Ectodermal cell (in vitro differentiated cells): ENCODE results near the gene BTBD16.

Experiments
- H3K27ac ChIP-seq: 2 replicates; pipeline ENCODE4 v1.7.0; 2013; ENCODE audit warnings: mild to moderate bottlenecking, low read depth, low read length; ENCODE audit not compliant: insufficient read depth, poor library complexity, severe bottlenecking
- H3K27me3 ChIP-seq: 2 replicates; pipeline ENCODE4 v1.7.0; 2013; ENCODE audit warnings: mild to moderate bottlenecking, low read length; ENCODE audit not compliant: insufficient read depth, control insufficient read depth, poor library complexity, severe bottlenecking
- H3K36me3 ChIP-seq: one replicate; pipeline ENCODE4 v1.7.0; 2013; ENCODE audit warnings: low read length; ENCODE audit not compliant: control insufficient read depth, insufficient read depth
- H3K4me1 ChIP-seq: one replicate; pipeline ENCODE4 v1.7.0; 2013; ENCODE audit warnings: low read length; ENCODE audit not compliant: control insufficient read depth, insufficient read depth
- H3K4me3 ChIP-seq: 2 replicates; pipeline ENCODE4 v1.7.0; 2013; ENCODE audit warnings: low read depth, low read length, control low read depth; ENCODE audit not compliant: insufficient read depth
- H3K9me3 ChIP-seq: 2 replicates; pipeline ENCODE4 v1.7.0; 2013; ENCODE audit warnings: mild to moderate bottlenecking, low read length, moderate library complexity; ENCODE audit not compliant: control insufficient read depth
- WGBS, 2 experiments: methylation state at CpG; one replicate each; pipeline ENCODE4 v1.1.7; 2013; ENCODE audit warnings: missing lambda C conversion rate in 2 of 2; 5-methylcytosine and 5-hydroxymethylcytosine counted together

BTBD16 gene

DNA sequence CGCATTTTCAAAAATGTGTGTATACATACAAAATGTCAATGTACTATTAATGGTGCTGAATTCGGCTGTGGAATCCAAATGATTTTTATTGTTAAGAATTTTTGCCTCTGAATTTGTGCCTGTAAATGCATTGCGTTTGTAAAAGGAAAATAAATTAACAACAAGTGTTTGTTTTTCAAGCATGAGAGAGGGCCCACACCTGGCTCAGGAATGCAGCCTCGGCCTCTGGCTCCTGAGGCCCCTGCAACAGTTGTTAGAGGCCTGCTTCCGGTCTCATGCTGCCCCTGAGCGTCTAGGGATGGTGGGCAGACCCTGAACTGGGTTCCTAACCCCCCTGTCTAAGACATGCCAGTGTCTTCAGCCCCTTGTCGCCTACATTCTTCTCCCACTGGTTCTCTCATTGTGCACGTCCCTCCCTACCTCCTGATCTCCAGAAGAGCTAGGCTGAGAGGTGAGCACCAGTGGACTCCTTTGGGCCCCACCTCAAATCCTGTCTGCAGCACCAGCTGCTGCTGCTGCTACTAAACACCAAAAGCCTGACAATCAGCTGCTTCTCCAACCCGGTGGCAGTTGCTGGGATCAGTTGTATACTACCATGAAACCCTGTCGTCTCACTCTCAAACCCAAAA lies 1.9 kb upstream of the BTBD16 start:
- 88 to 91% methylated on average over 10 of the region's 10 CpGs for WGBS, 2 experiments
- H3K27ac ChIP-seq, result no peak overlapping the region
- no peaks in the 10 kb centered on the region for H3K4me1 ChIP-seq
- no peaks in the 10 kb centered on the region for H3K36me3 ChIP-seq
- H3K9me3 ChIP-seq, result no peaks in the 10 kb centered on the region
- no peak overlapping the region for H3K4me3 ChIP-seq
- no peaks in the 10 kb centered on the region for H3K27me3 ChIP-seq

DNA sequence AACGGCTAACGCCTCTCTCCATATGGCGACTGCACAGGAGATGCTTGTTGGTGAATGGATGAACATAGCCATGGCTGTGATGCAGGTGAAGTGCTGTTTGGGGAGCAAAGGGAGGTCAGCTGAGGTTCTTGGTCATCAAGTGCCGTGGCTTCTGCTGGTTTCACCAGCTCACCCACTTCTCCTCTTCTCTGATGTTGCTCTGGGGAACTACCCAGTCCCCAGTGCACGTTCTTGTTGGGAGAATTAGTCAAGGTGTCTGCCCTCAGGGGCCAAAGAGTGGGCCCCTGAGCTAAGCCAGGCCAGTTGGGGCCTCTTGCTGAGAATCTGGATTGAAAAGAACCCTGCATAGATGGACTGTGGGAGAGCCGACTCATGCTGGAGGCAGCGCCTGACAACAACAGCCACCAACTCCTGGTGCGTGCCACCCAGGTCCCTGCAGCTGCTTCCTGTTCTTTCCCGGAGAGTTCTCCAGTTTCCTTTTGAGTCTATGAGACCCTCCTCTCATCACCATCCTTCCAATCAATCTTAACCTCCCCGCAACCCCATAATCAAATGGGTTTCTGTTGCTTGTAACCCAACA lies 3.0 kb downstream of the BTBD16 start:
- WGBS, 2 experiments, result 92 to 93% methylated on average over 10 of the region's 10 CpGs
- no peak overlapping the region for H3K27ac ChIP-seq
- no peak overlapping the region for H3K4me3 ChIP-seq
- no peaks in the 10 kb centered on the region for H3K9me3 ChIP-seq
- no peaks in the 10 kb centered on the region for H3K27me3 ChIP-seq
- H3K4me1 ChIP-seq, result no peaks in the 10 kb centered on the region
- no peaks in the 10 kb centered on the region for H3K36me3 ChIP-seq

DNA sequence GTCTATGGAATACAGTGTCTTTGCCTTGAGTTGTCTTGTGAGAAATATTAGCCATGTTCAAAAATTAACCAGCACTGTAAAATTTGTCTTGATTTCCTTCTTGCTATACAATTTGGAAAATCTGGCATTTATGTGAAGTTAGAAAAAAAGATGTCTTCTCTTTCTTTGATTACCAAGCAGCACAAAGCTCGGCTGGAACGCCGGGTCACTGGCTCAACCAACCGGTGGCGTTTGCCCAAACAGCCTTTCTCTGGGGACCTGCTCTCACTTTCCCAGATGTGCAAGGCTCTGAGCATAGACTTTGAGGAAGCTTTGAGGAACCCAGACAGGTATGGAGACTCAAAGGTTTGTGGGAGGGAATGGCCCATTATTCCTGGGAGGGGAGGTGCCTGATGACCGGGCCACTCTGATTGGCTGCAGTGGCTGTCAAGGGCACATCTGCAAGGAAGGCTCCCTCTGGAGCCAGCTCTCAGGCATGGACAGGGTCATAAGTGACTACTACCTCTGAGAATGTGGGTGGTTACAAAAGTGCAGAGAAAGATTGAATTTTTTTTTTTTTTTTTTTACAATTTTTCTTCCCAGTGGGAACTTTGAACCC lies 5.6 kb downstream of the BTBD16 start:
- Histone ChIP-seq H3K4me1 (no peaks in the 10 kb centered on the region), H3K36me3 (no peaks in the 10 kb centered on the region), H3K4me3 (no peak overlapping the region), H3K27me3 (no peaks in the 10 kb centered on the region), H3K27ac (no peak overlapping the region), H3K9me3 (no peaks in the 10 kb centered on the region)
- 95 to 97% methylated on average over 6 of the region's 6 CpGs for WGBS, 2 experiments

DNA sequence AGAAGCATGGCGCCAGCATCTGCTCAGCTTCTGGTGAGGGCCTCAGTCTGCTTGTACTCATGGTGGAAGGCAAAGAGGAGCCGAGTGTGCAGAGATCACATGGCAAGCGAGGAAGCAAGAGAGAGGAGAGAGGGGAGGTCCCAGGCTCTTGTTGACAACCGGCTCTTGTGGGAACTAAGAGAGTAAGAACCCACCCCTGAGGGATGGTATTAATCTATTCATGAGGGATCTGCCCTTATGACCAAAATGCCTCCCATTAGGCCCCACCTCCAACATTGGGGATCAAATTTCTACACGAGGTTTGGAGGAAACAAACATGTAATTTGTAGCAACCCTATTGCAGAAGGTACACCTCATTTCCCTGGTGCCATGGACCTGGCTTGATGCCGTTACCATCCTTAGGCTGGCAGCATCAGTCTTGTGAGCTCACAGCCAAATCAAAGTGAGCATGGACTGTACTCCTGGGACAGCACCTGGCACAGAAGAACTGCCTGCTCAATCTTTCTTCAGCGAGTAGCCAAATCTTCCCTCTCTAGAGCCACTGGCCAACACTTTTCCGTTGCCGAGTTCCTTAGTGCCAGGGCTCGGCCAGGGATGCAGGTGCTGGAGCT lies 6.5 kb downstream of the BTBD16 start:
- no peaks in the 10 kb centered on the region for H3K27me3 ChIP-seq
- no peak overlapping the region for H3K27ac ChIP-seq
- no peak overlapping the region for H3K4me3 ChIP-seq
- H3K4me1 ChIP-seq, result no peaks in the 10 kb centered on the region
- no peaks in the 10 kb centered on the region for H3K9me3 ChIP-seq
- 89 to 90% methylated on average over 10 of the region's 10 CpGs for WGBS, 2 experiments
- H3K36me3 ChIP-seq, result no peaks in the 10 kb centered on the region

DNA sequence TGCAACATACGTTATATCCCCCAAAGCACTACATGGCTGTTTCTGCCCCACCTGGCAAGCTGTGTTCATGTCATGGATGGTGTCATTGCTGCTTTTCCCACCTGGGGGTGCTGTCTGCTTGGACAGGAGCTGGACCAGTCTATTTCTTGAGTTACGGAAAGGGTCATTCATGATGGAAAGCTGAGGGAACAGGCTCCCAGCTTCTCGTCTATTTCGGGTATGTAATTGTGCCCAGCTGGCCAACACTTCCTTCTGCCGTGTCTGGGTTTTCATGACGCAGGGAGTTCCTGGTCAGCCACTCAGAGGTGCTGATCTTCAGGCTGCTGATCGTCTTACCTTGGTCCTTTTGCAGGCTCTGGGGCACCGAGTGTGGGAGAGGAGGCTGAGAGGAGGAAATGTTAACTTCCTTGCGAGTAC lies 8.6 kb downstream of the BTBD16 start:
- no peaks in the 10 kb centered on the region for H3K4me1 ChIP-seq
- H3K27me3 ChIP-seq, result no peaks in the 10 kb centered on the region
- H3K36me3 ChIP-seq, result no peaks in the 10 kb centered on the region
- H3K9me3 ChIP-seq, result no peaks in the 10 kb centered on the region
- H3K27ac ChIP-seq, result no peak overlapping the region
- WGBS, 2 experiments, result 67 to 68% methylated on average over 9 of the region's 9 CpGs
- H3K4me3 ChIP-seq, result no peak overlapping the region

DNA sequence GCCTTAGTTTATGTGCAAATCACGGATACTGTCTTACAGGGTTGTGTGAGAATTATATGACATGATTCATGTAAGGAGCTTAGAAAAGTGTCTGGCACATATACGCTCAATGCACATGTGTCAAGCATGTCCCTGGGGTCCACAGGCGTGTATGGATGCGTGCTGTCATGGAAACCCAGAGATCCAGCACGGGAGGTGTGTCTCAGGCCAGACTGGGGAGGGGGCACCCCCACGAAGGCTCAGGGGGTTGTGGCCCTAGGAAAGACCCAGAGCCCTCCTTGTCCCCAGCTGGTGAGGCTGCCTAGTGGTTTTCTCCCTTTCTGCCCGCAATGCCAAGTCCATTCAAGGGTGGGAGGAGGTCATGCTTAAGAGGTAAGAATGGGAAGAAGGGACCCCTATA lies 9.1 kb downstream of the BTBD16 start:
- no peaks in the 10 kb centered on the region for H3K4me1 ChIP-seq

DNA sequence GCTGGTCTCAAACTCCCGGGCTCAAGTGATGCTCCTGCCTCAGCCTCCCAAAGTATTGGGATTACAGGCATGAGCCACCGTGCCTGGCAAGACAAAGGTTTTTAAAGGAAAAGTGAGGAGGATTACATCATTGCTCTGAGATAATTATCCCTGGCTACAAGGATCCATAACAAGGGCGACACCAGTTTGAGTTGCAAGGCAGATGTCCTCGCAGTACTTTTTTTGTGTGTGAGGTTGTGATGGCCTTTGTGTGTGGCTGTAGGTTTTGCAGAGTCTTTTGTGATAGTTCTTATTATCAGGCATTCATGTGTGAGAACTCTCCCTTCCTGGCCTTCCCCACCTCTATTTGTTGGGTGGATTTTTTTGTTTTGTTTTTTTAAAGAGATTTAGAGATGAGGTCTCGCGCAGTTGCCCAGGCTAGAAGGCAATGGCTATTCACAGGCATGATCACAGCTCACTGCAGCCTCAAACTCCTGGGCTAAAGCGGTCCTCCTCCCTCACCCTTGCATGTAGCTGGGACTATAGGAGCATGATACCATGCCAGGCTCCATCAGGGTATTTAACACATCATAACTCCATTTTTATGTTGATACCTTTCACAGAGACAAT lies 10.0 kb downstream of the BTBD16 start:
- no peak overlapping the region for H3K4me3 ChIP-seq
- whole genome bisulfite sequencing, 2 experiments, result 93% methylated on average over 7 of the region's 7 CpGs

More for the DNA sequence above, 9.1 kb downstream of the BTBD16 start:
- H3K27me3 ChIP-seq, result no peaks in the 10 kb centered on the region
- no peaks in the 10 kb centered on the region for H3K36me3 ChIP-seq
- H3K27ac ChIP-seq, result no peak overlapping the region
- WGBS, 2 experiments, result 86 to 91% methylated on average over 6 of the region's 7 CpGs
- no peaks in the 10 kb centered on the region for H3K9me3 ChIP-seq
- no peak overlapping the region for H3K4me3 ChIP-seq

DNA sequence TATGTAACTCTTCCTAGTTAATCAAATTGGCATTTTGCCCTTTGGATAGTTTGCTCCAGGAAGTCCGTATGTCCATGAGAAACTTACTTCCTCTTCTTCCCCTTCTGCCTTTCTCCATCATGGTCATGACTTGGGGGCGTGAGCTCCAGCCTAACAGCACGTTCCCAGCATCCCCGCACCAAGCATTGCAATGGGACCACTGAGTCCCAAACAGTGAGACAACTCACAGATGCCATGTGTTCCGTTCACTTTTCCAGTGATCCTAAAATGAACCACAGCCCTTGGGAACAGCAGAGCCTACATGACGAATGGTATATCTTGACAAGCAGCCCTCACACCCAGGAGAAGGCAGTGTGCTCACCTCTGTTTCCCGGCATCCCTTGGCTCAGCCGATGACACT lies 10.7 kb downstream of the BTBD16 start:
- Histone ChIP-seq H3K27ac (no peak overlapping the region), H3K9me3 (no peaks in the 10 kb centered on the region), H3K36me3 (no peaks in the 10 kb centered on the region), H3K4me3 (no peak overlapping the region), H3K27me3 (no peaks in the 10 kb centered on the region), H3K4me1 (peaks cover 3% of the 10 kb centered on the region)
- 96 to 98% methylated on average over 8 of the region's 8 CpGs for WGBS, 2 experiments

More for the DNA sequence above, 10.0 kb downstream of the BTBD16 start:
- no peaks in the 10 kb centered on the region for H3K4me1 ChIP-seq
- no peaks in the 10 kb centered on the region for H3K27me3 ChIP-seq
- H3K27ac ChIP-seq, result no peak overlapping the region
- H3K36me3 ChIP-seq, result no peaks in the 10 kb centered on the region
- H3K9me3 ChIP-seq, result no peaks in the 10 kb centered on the region

DNA sequence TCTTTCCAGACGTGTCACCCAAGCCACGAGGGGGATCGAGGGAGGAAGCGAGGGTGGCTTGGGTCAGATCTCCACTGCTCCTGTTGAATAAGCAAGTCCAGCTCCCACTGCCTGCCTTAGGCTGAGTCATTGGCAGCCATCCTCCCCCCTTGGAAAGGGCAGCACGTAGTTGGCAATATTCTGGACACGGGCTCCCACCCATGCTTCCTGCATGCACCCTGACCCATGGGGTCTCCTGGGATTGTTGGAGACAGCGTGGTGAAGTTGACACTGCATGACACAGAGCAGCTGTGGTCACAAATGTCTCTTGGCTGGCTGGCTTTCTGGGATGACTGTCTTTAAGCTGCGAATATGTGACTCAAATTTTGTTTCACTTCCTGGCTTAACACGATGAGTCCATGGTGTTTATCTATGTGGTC lies 11.2 kb downstream of the BTBD16 start:
- Histone ChIP-seq H3K4me1 (peaks cover 8% of the 10 kb centered on the region), H3K27me3 (no peaks in the 10 kb centered on the region), H3K9me3 (no peaks in the 10 kb centered on the region), H3K27ac (no peak overlapping the region), H3K4me3 (no peak overlapping the region), H3K36me3 (no peaks in the 10 kb centered on the region)
- WGBS, 2 experiments, result 92 to 95% methylated on average over 9 of the region's 9 CpGs

DNA sequence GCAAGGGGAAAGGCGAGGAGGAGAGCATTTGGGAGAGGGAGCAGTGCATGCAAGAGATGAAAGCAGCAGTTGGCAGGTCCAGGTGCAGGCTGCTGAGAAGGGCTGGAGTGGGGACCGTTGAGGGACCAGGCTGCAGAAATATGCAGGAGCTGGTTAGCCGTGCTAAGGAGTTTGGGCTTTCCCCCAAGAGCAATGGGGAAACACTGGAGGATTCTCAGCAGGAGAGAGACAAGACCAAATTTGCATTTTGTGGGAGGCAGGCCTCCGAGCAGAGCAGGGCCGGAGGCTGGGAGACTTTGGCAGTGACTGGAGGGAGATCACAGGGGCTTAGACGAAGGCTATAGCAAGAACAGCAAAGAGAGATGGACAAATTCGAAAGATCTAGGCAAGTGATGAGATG lies 11.8 kb downstream of the BTBD16 start:
- H3K27me3 ChIP-seq, result no peaks in the 10 kb centered on the region
- no peak overlapping the region for H3K4me3 ChIP-seq
- no peaks in the 10 kb centered on the region for H3K36me3 ChIP-seq
- 54 to 56% methylated on average over 7 of the region's 7 CpGs for WGBS, 2 experiments
- H3K9me3 ChIP-seq, result no peaks in the 10 kb centered on the region
- no peak overlapping the region for H3K27ac ChIP-seq
- H3K4me1 ChIP-seq, result peaks cover 10% of the 10 kb centered on the region
